Activated CD4-positive, alpha-beta T cell treated with anti-CD3 and anti-CD28 coated beads for 36 hours (primary cell): ENCODE measurements around the gene NAGLU. TPM values are rescaled to one million over a fixed set of nuclear protein-coding genes. Genes with fewer than 3 reads are reported as not detected.

Experiments
- ATAC-seq: fragments of 200-7000 bp; cut with Tn5 transposase; one replicate; pipeline ENCODE4 v1.10.0; 2021; ENCODE audit warnings: mild to moderate bottlenecking, moderate library complexity
- CTCF ChIA-PET: fragments of 350-600 bp; sonication (Branson Sonifier 250); formaldehyde crosslinking; loops from one replicate; lab custom pipeline; 2021; ENCODE audit warnings: antibody characterized with exemption; lab: Charles Lee
- POLR2A ChIA-PET: fragments of 350-600 bp; sonication (Branson Sonifier 250); formaldehyde crosslinking; loops from one replicate; lab custom pipeline; 2021; ENCODE audit warnings: antibody characterized with exemption, inconsistent platforms; lab: Charles Lee
- DNase-seq: peaks from one replicate; pipeline ENCODE4 v3.0.0-alpha.2; 2020
- H3K27ac Mint-ChIP-seq: one replicate; pipeline ENCODE4 v1.8.0; 2021; ENCODE audit warnings: mixed read lengths
- H3K27me3 Mint-ChIP-seq: one replicate; pipeline ENCODE4 v1.8.0; 2021; ENCODE audit warnings: mixed read lengths
- H3K36me3 Mint-ChIP-seq: one replicate; pipeline ENCODE4 v1.8.0; 2021; ENCODE audit warnings: low read depth, mixed read lengths
- H3K4me1 Mint-ChIP-seq: one replicate; pipeline ENCODE4 v1.8.0; 2021; ENCODE audit warnings: mixed read lengths
- H3K4me3 Mint-ChIP-seq: one replicate; pipeline ENCODE4 v1.8.0; 2021; ENCODE audit warnings: mild to moderate bottlenecking, moderate library complexity, mixed read lengths
- H3K9me3 Mint-ChIP-seq: one replicate; pipeline ENCODE4 v1.8.0; 2021; ENCODE audit warnings: low read depth, mixed read lengths
- intact Hi-C, 2 experiments: fragments of 100-400 bp; cut with DNase I in 1 of 2; cut with micrococcal nuclease in 1 of 2; formaldehyde crosslinking; loops; one replicate each; pipeline versions ENCODE4 v1.14.2 to v1.15.1; 2022 to 2024; cut with DNase I, micrococcal nuclease
- total RNA-seq, 2 experiments: library from RNA; stranded (reverse); gene quantifications; one replicate each; pipeline ENCODE4 v1.2.3, GENCODE V29; 2021

Gene NAGLU
- 10 to 100 TPM in 1 of 2 experiments, 1 to 10 TPM in 1; 9.7 to 12.5 TPM for total RNA-seq

- POLR2A ChIA-PET = interaction anchor here (0.6 to 1.3 kb wide), 2 partner anchors 12 to 36 kb away, joined by 3 to 6 read pairs; no protein-coding TSS in a partner anchor
- intact Hi-C loops = loop anchor here (1.0 to 5.0 kb wide), 5 partner anchors 18 to 519 kb away; partner anchors contain the start of genes COASY (in 1 of the 2), DNAJC7 (in 1 of the 2) and PSMC3IP (in 1 of the 2)
- H3K9me3 Mint-ChIP-seq = no peaks in the 10 kb centered on the region
These were observed at the start of gene NAGLU for GRCh38 chr17:42536048-42536371. Gene NAGLU, plus strand, starts transcription at chr17:42536241. Its CDS starts 32 bp downstream, at chr17:42536273.

DNA sequence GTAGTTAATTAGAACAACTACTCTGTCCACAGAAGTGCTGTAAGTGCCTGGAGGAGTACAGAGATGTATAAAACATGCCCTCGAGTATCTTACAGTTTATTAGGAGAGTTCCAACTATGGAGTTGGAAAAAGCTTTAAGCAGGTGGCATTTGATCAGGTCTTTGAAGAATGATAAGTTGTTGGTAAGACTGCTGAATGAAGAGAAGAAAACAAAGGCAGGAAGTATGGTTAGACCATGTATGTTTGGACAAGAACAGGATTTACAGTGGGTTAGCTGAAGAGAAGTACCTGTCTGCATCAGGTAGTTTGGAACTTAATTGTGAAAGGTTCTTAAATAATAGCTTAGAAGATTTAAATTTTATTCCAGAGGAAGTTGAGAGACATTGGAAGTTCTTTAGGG is 48.0 kb upstream of the NAGLU start:
- ChIA-PET POLR2A (interaction anchor here (0.8 kb wide), 1 partner anchor 12 kb away, joined by 14 read pairs; no protein-coding TSS in a partner anchor), CTCF (interaction anchor here (0.7 to 0.9 kb wide), 2 partner anchors 41 to 81 kb away, joined by 3 to 4 read pairs; no protein-coding TSS in a partner anchor)
- ATAC-seq (no peak), DNase-seq (no peak)
- Mint-ChIP-seq H3K4me1 (peaks cover 27% of the 10 kb centered on the region), H3K27me3 (no peaks in the 10 kb centered on the region), H3K27ac (no peak overlapping the region), H3K36me3 (peaks cover 24% of the 10 kb centered on the region), H3K9me3 (no peaks in the 10 kb centered on the region), H3K4me3 (no peak overlapping the region)
- intact Hi-C loops = no loop called here

More at GRCh38 chr17:42536048-42536371, at the start of gene NAGLU:
- CTCF ChIA-PET = interaction anchor here (0.5 to 1.8 kb wide), 9 partner anchors 12 to 605 kb away, joined by 3 to 8 read pairs (median 4); partner anchors contain the start of genes GHDC and ODAD4
- Mint-ChIP-seq H3K27me3 (no peaks in the 10 kb centered on the region), H3K27ac (peak within 1 kb of the TSS; percentile 90), H3K36me3 (peaks cover 12% of the 10 kb centered on the region), H3K4me1 (peaks cover 30% of the 10 kb centered on the region), H3K4me3 (peak within 1 kb of the TSS; percentile 86)
- DNase-seq (peak; percentile 92), ATAC-seq (peak; percentile 87)

GRCh38 chr17:42493319-42493718 is 42.7 kb upstream of the NAGLU start:
- no peak overlapping the region for H3K27ac Mint-ChIP-seq
- intact Hi-C loops = no loop called here
- no peaks in the 10 kb centered on the region for H3K9me3 Mint-ChIP-seq
- no peak for DNase-seq
- peaks cover 23% of the 10 kb centered on the region for H3K36me3 Mint-ChIP-seq
- no peak overlapping the region for H3K4me3 Mint-ChIP-seq
- CTCF ChIA-PET = interaction anchor here (0.5 to 3.1 kb wide), 3 partner anchors 8 to 62 kb away, joined by 3 to 18 read pairs (median 3); no protein-coding TSS in a partner anchor
- ATAC-seq = no peak
- peaks cover 2% of the 10 kb centered on the region for H3K4me1 Mint-ChIP-seq
- no peaks in the 10 kb centered on the region for H3K27me3 Mint-ChIP-seq
- POLR2A ChIA-PET = interaction anchor here (0.6 kb wide), 1 partner anchor 245 kb away, joined by 4 read pairs; no protein-coding TSS in a partner anchor

DNA sequence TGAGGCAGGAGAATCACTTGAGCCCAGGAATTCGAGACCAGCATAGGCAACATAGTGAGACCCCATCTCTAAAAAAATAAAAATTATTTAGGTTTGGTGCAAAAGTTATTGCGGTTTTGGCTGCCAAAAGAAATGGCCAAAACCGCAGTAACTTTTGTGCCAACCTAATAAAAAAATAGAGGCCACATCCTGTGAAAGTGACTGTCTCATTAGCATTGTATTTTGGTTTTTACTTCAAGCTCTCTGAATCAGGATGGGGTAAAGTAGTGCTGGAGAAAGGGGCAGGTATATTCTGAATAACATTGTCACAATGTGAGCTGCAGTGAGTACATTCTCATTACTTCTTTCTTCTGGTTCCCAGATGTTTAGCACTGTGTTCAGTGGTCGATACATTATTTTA is 41.4 kb upstream of the NAGLU start:
- DNase-seq (no peak), ATAC-seq (no peak)
- CTCF ChIA-PET = interaction anchor here (0.6 to 3.1 kb wide), 6 partner anchors 11 to 474 kb away, joined by 3 to 18 read pairs (median 4); partner anchors contain the start of gene CAVIN1
- Mint-ChIP-seq H3K36me3 (peaks cover 18% of the 10 kb centered on the region), H3K4me3 (no peak overlapping the region), H3K4me1 (no peaks in the 10 kb centered on the region), H3K27me3 (no peaks in the 10 kb centered on the region), H3K9me3 (no peaks in the 10 kb centered on the region), H3K27ac (no peak overlapping the region)
- POLR2A ChIA-PET = no interaction called here
- intact Hi-C loops = no loop called here

- Mint-ChIP-seq H3K4me3 (no peak overlapping the region), H3K9me3 (no peaks in the 10 kb centered on the region), H3K27me3 (no peaks in the 10 kb centered on the region), H3K27ac (no peak overlapping the region), H3K4me1 (no peaks in the 10 kb centered on the region), H3K36me3 (peaks cover 13% of the 10 kb centered on the region)
- intact Hi-C loops = no loop called here
- ChIA-PET POLR2A (interaction anchor here (1.3 kb wide), 1 partner anchor 11 kb away, joined by 14 read pairs; no protein-coding TSS in a partner anchor), CTCF (interaction anchor here (0.6 kb wide), 1 partner anchor 688 kb away, joined by 3 read pairs; no protein-coding TSS in a partner anchor)
- no peak for DNase-seq
- ATAC-seq = no peak
These were observed 37.2 kb upstream of the NAGLU start for GRCh38 chr17:42498828-42499227.

DNA sequence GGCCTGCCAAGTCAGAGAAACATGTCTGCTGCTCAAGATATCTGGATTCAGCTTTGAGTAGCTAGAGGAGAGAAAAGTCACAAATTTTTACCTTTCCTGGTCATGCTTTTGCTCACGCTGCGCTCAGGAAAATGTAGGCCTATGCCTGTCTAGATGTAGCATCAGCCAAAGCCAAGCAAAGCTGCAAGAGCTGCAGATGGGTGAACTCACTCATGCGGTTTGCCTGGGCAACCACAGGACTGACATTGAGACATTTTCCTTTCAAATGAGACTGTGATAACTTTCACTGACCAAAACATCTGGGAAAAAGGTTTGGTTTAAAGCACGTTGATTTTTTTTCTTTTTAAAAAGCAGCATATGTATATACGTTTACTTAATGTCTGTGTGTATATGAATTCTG is 34.0 kb upstream of the NAGLU start:
- Mint-ChIP-seq H3K27me3 (no peaks in the 10 kb centered on the region), H3K36me3 (peaks cover 3% of the 10 kb centered on the region), H3K4me1 (no peaks in the 10 kb centered on the region), H3K27ac (no peak overlapping the region), H3K4me3 (no peak overlapping the region), H3K9me3 (no peaks in the 10 kb centered on the region)
- ChIA-PET CTCF (interaction anchor here (0.9 kb wide), 1 partner anchor 9 kb away, joined by 3 read pairs; no protein-coding TSS in a partner anchor), POLR2A (no interaction called here)
- intact Hi-C loops = loop anchor here in 1 of 2 experiments (10.0 kb wide), 1 partner anchor 297 kb away; no protein-coding TSS in a partner anchor
- DNase-seq (no peak), ATAC-seq (no peak)

DNA sequence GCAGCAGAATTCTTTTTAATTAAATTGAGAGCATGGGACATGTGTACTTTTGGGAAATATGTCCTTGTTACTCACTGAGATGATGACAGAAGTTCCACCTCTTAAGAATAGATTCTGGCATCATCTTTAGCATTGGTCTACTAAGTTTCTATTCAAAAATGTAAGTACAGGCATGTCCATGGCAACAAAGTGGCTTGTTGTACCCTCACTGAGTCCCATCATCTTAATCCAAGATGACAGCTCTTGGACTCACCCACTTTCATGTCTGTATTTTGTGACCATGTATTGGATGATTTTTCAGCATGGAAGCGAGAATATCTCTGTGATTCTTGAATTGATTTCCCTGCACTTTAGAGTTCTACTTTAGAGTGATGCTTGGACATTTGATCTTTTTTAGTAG is 33.1 kb upstream of the NAGLU start:
- Mint-ChIP-seq H3K9me3 (no peaks in the 10 kb centered on the region), H3K27me3 (no peaks in the 10 kb centered on the region)

GRCh38 chr17:42507671-42508070 is 28.4 kb upstream of the NAGLU start:
- CTCF ChIA-PET = interaction anchor here (1.4 to 2.2 kb wide), 3 partner anchors 10 to 79 kb away, joined by 3 to 12 read pairs (median 4); no protein-coding TSS in a partner anchor
- POLR2A ChIA-PET = no interaction called here
- intact Hi-C loops = loop anchor here in 1 of 2 experiments (10.0 kb wide), 1 partner anchor 303 kb away; no protein-coding TSS in a partner anchor

More for the DNA sequence above, 33.1 kb upstream of the NAGLU start:
- no peak for DNase-seq
- H3K27ac Mint-ChIP-seq = no peak overlapping the region
- no peak overlapping the region for H3K4me3 Mint-ChIP-seq
- ATAC-seq = no peak
- intact Hi-C loops = loop anchor here in 1 of 2 experiments (10.0 kb wide), 1 partner anchor 298 kb away; no protein-coding TSS in a partner anchor
- H3K4me1 Mint-ChIP-seq = no peaks in the 10 kb centered on the region
- POLR2A ChIA-PET = no interaction called here
- CTCF ChIA-PET = interaction anchor here (0.5 kb wide), 1 partner anchor 206 kb away, joined by 3 read pairs; no protein-coding TSS in a partner anchor
- peaks cover 6% of the 10 kb centered on the region for H3K36me3 Mint-ChIP-seq

DNA sequence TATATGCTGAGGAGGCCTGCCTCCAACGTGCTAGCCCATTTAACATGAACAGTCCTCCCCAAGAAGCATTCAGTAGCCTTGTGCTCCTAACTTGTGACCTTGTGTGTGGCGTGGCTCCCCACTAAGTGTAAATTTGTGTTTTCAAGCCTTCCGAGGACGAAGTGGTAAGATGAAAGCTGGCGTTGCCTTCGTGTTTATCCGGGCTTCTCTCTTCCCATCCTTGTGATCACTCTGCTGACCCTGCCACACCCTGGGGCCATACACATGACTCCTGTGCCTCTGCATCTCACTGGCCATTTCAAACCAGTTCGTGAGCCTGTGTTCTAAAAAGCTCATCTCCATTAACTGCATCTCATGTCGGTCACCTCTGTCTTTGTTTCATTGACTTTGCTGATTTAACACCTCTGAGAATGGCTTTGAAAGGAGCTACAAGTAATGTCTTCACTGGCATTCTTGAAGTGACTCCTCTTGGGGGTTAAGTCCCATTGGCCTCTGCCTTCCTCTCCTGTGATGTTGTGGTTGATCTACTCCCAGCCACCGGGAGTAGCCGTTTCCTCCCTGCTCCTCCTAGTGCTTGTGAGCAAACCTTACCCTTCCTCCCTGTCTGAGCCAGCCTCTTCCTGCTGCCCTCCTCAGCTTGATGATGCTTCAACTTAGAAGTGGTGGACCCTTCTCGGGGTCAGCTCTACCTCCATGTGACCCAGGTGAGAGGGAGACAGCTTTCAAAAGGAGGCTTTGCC is 27.4 kb upstream of the NAGLU start:
- Mint-ChIP-seq H3K27me3 (no peaks in the 10 kb centered on the region), H3K9me3 (no peaks in the 10 kb centered on the region), H3K4me3 (no peak overlapping the region), H3K27ac (no peak overlapping the region), H3K36me3 (peaks cover 4% of the 10 kb centered on the region), H3K4me1 (no peaks in the 10 kb centered on the region)
- ChIA-PET POLR2A (no interaction called here), CTCF (interaction anchor here (0.9 to 2.2 kb wide), 3 partner anchors 9 to 41 kb away, joined by 3 to 12 read pairs (median 4); no protein-coding TSS in a partner anchor)
- DNase-seq (no peak), ATAC-seq (no peak)
- intact Hi-C loops = loop anchor here in 1 of 2 experiments (10.0 kb wide), 1 partner anchor 304 kb away; no protein-coding TSS in a partner anchor

More at GRCh38 chr17:42507671-42508070, 28.4 kb upstream of the NAGLU start:
- no peak for DNase-seq
- Mint-ChIP-seq H3K27me3 (no peaks in the 10 kb centered on the region), H3K4me1 (no peaks in the 10 kb centered on the region), H3K9me3 (no peaks in the 10 kb centered on the region), H3K36me3 (peaks cover 4% of the 10 kb centered on the region), H3K27ac (no peak overlapping the region), H3K4me3 (no peak overlapping the region)
- no peak for ATAC-seq

- H3K4me3 Mint-ChIP-seq = no peak overlapping the region
- no peak overlapping the region for H3K27ac Mint-ChIP-seq
- ATAC-seq (no peak), DNase-seq (no peak)
- H3K36me3 Mint-ChIP-seq = peaks cover 4% of the 10 kb centered on the region
- H3K4me1 Mint-ChIP-seq = no peaks in the 10 kb centered on the region
- H3K27me3 Mint-ChIP-seq = no peaks in the 10 kb centered on the region
- POLR2A ChIA-PET = interaction anchor here (0.5 kb wide), 1 partner anchor 144 kb away, joined by 3 read pairs; no protein-coding TSS in a partner anchor
- CTCF ChIA-PET = interaction anchor here (0.9 to 1.6 kb wide), 2 partner anchors 10 to 42 kb away, joined by 3 to 4 read pairs; no protein-coding TSS in a partner anchor
- no peaks in the 10 kb centered on the region for H3K9me3 Mint-ChIP-seq
- intact Hi-C loops = loop anchor here in 1 of 2 experiments (10.0 kb wide), 1 partner anchor 305 kb away; no protein-coding TSS in a partner anchor
These were observed 26.6 kb upstream of the NAGLU start for GRCh38 chr17:42509409-42509808.

DNA sequence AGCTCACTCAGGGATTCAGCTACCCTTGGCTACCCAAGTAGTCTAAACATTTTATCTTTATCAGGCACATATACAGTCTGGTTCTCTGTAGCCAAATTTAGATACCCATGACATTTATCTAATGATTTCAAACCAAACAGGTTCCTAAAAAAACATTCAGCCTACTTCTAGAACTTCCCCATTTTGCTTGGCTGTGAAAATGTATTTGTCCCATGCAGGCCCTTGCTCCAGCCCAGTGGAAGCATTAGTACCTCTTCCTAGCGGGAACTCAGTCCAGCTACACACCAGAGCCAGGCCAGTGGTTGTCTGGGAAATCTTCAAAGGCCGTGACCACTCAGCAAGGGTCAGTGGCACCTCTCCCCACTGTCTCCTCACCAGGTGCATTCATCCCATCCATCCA is 26.2 kb upstream of the NAGLU start:
- CTCF ChIA-PET = interaction anchor here (1.6 kb wide), 1 partner anchor 10 kb away, joined by 4 read pairs; no protein-coding TSS in a partner anchor
- intact Hi-C loops = loop anchor here in 1 of 2 experiments (10.0 kb wide), 1 partner anchor 305 kb away; no protein-coding TSS in a partner anchor
- no peaks in the 10 kb centered on the region for H3K9me3 Mint-ChIP-seq
- ATAC-seq (no peak), DNase-seq (no peak)
- H3K36me3 Mint-ChIP-seq = peaks cover 6% of the 10 kb centered on the region
- no peaks in the 10 kb centered on the region for H3K4me1 Mint-ChIP-seq
- no peak overlapping the region for H3K27ac Mint-ChIP-seq
- H3K4me3 Mint-ChIP-seq = no peak overlapping the region
- POLR2A ChIA-PET = interaction anchor here (0.5 kb wide), 1 partner anchor 145 kb away, joined by 3 read pairs; no protein-coding TSS in a partner anchor
- H3K27me3 Mint-ChIP-seq = no peaks in the 10 kb centered on the region
